HG02973 (cell line): Measurements from ENCODE around the gene NTRK3.

Source experiments
- ATAC-seq: cut with Tn5 transposase; IDR thresholded peaks from one replicate; pipeline ENCODE4 v1.9.1; 2021; ENCODE audit warnings: moderate library complexity; ENCODE audit not compliant: unreplicated experiment

NTRK3 gene

DNA sequence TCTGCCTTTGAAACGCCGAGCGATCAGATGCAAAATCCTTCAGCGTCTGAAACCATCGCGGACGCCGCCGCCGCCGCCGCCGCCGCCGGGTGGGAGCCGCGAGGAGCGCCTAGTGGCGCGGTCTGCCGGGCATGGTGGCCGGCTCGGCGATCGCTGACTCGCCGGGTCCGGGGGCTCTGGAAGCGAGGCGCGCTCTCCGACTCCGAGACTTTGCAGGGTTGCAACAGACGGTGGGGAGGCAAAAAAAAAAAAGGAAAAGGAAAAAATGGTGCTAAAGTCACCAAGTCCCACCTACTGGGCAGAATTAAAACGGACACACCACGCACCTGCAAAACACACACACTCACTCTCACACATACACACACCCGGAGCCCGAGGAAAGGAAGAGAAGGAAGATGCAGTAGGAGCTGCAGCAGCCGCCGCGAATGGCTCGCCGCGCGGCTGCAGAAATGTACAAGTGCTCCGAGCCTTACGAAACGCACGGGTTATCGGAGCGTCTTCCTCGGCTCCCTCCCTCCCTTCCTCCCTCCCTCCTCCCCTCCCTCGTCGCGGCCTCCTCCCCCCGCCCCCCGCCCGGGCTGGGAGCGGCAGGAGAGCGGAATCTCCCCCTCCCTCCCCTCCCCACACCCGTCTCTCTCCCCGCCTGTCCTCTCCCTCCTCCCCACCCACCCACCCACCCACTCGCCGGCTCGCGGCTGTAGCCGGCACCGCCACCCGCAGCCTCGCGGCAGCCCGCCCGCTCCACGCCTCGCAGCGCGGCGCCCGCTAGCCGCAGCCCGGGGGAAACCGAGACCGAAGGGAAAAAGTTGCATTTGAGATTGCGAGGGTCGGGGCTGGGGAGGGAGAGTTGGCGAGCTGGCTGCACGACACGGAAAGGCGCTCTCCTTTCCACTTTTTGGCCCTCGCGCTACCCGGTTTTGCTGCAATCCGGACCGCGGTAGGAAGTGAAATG lies at the start of gene NTRK3:
Gene NTRK3, minus strand, starts transcription at position 461 of the 952 bp plus-strand sequence. CDS start 586 bp downstream, outside the sequence.
- no peak for ATAC-seq

- ATAC-seq: no peak
These were observed 46.9 kb upstream of the NTRK3 start for GRCh38 chr15:88303395-88303794.

DNA sequence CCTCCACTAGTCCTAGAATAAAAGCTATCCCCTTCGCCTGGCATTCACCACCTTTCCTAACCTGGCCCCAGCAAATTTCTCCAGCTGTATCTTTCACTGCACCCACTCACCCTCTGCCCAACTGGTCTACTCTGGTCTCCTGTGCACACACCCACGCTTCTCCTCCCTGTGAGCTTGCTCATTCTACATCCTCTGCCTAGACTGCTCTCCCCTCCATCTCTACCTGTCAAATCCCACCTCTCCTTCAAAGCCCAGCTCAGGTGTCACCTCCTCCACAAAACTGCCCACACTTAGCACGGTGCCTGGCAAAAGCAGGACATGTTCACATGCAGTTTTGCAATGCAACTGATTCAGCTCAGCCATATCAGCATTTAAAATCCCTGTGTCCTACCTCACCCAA lies 45.8 kb upstream of the NTRK3 start:
- ATAC-seq: no peak

DNA sequence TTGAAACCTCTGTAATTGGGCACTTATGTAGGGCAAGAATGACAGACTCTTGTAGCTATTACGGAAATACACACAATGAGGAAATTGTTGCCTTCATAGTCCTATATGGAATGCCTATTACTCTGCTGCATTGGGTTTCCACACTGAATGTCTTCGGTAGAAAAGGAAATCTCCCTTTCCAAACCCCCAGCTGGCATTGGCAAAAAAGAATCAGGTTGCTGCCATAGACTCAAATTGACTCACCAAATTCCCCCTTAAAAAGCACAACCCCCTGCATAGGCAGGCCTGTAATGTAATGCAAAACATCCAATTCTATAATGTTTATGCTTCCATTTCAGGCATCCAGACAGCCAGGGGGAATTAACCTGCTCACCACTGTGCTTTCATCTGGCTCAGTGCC lies 44.8 kb upstream of the NTRK3 start:
- ATAC-seq: no peak

- no peak for ATAC-seq
These were observed 44.3 kb upstream of the NTRK3 start for GRCh38 chr15:88300861-88301260.

DNA sequence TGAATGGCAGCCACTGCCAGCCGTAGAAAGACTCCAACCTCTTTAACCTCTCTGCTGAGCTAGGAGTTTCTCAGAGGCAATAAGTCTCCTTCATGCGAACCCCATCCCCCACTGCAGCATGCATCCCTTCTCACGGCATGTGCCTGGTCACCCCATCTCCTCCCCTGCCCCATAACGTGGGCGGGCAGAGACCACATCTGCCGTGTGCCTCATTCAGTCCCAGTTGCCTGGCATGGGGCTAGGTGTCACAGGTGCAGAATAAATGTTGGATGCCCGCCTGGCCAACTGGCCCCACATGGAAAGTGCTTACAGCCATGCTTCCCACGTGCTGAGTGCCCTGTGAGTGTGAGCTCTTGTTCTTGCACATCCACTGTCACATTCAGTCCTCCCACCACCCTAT lies 43.5 kb upstream of the NTRK3 start:
- no peak for ATAC-seq

- no peak for ATAC-seq
These were observed 43.0 kb upstream of the NTRK3 start for GRCh38 chr15:88299497-88299896.

- no peak for ATAC-seq
These were observed 32.1 kb upstream of the NTRK3 start for GRCh38 chr15:88288661-88289060.

- no peak for ATAC-seq
These were observed 31.7 kb upstream of the NTRK3 start for GRCh38 chr15:88288206-88288605.

GRCh38 chr15:88284318-88284998 lies 27.9 kb upstream of the NTRK3 start:
- ATAC-seq: no peak

GRCh38 chr15:88282614-88283013 lies 26.1 kb upstream of the NTRK3 start:
- no peak for ATAC-seq

- ATAC-seq: no peak
These were observed 20.4 kb upstream of the NTRK3 start for GRCh38 chr15:88276821-88277410.

DNA sequence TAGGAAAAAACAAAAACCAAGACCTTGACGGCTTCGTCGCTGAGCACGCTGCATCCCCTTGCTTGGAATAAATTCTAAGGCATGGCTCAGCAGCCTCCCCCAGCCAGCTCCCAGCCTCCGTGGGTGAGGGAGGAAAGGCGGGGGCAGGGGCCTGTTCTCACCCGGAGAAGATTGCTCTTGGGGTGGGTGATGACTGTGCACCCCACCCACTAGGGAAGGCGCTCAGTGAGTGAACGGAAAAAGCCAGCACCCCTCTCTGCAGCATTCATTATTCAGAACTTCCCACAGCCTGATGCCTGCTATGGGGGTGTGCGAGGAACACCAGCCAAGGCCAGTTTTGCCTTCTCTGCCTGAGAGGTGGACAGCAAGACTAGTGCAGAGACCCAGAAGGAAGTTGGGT lies 19.3 kb upstream of the NTRK3 start:
- no peak for ATAC-seq

DNA sequence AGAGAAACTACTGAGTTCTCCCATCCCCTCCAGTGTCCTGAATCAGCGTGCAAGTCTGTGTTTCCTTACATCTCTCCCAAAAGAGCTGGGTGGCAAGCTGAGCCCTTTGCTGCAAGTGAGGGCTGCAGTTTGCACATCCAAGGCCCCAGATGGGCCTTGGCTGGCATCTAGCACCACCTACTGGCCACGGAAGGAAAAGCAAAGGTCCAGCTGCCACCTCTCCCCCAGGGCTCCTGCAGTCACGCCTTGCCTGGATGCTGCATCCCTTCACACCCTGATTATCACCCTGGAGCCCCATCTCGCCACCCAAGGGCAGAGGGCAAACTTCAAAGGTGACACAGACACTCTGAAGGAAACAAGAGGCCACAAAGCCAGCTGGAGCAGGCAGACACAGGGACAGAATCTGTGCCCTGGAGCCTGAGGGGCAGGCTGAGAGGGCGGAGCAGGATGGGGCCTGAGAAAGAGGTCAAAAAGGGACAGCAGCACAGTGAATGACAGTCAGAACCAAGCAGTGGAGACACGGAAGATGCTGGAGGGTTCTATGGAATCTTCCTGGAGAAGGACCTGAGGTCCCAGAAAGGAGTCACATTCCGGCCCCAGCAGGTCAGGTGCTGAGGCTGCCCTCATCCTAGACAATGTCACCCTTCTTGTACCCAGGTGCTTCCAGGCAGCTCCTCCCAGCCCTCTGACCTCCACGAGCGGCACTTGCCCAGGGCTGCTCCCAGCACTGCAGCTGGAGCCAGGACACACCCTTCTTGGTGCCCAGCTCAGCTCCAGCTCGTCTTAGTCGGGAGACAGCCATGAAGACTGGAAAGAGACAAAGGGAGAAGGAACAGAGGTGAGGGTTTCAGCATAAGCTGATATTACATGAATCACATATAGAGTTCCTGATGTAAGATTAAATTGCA lies 18.3 kb upstream of the NTRK3 start:
- ATAC-seq: peak; percentile 87

GRCh38 chr15:88272421-88272820 lies 15.9 kb upstream of the NTRK3 start:
- no peak for ATAC-seq

GRCh38 chr15:88269356-88270062 lies 13.0 kb upstream of the NTRK3 start:
- no peak for ATAC-seq

DNA sequence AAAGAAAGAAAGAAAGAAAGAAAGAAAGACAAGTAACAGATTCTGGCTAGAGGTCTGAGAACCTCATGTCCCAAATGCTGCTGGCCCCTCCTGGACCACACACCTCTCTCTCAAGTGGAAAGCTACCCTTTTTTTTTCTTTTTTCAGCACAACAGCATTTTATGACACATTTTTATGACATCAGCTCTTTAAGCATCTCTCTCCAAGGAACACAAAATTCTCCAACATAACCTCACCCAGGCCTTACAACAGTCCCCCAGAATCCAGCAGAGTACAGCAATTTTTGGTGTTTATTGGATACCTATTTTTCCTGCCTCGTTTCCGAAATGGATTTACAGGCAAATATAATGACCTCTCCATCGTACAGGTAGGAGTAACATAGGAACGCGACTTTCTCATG lies 11.2 kb upstream of the NTRK3 start:
- no peak for ATAC-seq

DNA sequence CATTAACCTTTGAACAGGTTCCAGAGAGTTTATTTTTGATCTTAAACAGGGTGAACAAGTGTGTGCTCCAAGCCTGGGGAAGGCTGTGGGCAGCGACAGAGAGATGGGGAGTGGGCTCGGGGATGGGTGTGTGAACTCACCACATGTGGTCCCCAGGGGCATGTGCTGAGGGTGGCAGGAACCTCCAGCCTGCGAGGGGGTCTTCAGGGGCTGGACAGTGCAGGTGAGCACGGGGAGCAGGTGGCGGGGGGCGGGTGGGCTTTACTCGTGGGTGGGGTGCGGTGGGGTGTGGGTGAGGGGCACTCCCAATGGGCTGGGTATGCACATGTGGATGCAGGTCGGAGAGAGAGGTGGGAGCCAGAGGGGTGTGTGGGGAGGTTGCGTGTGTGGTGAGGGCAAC lies 9.6 kb upstream of the NTRK3 start:
- no peak for ATAC-seq

DNA sequence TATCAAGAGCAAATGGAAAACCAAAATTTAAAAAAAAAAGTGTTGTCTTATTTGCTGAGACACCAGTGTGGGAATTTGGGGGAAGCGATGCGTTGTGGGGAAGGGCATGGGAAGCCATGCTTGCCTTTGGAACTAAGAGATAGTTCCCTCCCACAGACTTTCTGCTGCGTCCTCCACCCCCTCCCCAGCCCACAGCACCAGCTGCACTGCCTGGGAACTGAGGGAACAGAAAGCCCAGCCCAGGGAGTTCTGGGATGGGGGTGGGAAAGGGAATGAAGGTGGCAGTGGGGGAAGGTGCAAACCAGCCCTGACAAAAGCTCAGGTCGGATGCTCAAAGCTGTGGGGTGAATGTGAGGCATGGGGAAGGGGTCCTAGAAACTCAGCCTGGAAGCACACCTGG lies 8.1 kb upstream of the NTRK3 start:
- ATAC-seq: no peak

DNA sequence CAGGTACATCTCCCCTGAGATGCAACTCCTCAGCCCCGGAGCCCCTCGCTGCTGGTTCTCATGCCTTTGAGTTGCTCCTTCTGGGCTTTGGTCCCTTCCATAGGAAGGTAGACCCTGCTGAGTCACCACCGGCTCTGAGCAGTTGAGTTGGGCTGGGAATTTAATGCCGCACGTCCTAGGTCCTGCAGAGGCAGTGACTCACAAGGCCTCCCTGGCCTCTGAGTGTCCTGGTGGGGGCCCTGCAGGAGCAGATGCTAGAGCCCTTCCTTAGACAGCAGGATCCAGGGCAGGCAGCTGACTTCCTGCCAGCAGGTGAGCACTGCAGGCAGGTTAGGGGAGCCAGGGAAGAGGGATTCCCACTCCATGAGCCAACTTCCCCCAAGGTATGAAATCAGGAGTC lies 5.5 kb upstream of the NTRK3 start:
- no peak for ATAC-seq
